ENCODE results near the gene UBAC2.

UBAC2 gene

GRCh38 chr13:99315186-99315585, 114.5 kb downstream of the UBAC2 start:
- no peak for DNase-seq

- no peak for DNase-seq
Observed at GRCh38 chr13:99316224-99316623, 115.6 kb downstream of the UBAC2 start.

DNA sequence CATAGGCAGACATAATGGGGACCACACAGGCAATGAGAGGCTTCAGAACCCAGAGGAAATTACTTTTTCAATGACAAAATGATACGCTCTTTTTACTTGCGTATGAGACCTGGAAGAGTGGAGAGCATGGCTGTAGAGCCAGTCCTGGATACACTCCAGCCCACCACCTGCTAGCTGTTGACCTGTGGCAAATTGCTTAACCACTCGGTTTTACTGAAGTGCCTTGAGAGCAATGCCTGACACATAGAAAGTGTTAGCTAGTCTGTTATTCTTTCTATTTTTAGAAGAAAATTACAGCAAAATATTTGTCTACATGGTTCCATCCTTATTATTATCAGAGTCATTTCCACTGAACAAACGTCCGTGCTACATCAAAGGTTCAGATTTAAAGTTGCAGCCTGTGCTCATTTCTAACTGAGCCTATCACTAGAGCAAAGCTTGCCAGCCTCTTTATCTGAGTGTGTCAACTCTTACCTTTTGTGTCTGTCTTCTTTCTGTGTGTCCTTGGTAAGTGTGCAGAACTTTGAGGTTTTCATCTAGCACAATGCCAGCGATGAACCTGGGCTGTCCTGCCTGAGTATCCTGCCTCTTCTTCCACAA, 116.1 kb downstream of the UBAC2 start:
- DNase-seq = peak; percentile 99

DNA sequence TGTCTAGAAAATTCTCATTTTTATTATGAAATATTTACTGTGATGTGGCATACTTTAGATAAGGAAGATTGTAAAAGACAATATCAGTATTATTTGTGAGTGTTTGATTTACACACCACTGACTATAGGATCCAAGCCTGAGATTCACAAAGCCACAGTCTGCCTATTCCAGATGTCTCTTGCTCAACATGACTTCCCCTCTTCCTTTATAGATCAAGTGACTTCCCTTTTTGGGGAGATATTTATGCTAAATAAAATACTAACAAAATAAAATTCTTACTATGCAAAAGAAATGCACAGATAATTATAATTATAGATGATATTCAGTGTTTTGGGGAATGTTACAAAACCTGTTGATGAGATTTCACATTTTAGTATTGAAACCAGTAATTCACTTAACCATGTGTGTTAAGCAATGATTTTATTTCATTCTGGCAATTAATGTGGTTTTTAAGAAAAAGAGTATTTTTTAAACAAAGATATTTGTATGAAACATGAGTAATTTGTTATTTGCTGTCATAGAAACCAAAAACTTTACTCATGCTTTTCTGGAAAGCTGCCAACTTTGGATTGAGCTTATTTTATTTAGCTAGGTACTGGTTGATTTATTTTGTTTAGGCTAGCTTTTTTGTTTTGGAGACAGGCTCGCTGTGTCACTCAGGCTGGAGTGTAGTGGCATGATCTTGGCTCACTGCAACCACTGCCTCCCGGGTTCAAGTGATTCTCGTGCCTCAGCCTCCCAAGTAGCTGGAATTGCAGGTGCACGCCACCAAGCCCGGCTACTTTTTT, 120.2 kb downstream of the UBAC2 start:
- no peak for DNase-seq

DNA sequence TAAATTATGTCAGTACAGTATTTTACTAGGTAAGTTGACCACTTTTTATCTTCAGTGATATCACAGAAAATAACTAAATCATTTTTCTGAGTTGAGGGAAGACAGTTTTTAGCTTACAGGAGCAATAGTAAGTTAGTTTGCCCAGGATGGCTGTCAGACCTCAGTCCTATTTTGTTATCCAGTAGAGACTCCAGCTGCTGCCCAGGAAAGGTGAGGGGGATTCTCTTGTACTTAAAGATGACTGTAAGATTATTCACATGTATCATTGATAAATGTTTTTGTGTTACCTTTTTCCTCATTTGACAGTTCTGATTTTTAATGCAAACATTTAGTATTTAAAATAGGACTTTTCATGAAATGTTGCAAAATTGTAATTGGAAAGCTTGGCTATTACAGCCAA, 121.1 kb downstream of the UBAC2 start:
- DNase-seq = no peak

DNA sequence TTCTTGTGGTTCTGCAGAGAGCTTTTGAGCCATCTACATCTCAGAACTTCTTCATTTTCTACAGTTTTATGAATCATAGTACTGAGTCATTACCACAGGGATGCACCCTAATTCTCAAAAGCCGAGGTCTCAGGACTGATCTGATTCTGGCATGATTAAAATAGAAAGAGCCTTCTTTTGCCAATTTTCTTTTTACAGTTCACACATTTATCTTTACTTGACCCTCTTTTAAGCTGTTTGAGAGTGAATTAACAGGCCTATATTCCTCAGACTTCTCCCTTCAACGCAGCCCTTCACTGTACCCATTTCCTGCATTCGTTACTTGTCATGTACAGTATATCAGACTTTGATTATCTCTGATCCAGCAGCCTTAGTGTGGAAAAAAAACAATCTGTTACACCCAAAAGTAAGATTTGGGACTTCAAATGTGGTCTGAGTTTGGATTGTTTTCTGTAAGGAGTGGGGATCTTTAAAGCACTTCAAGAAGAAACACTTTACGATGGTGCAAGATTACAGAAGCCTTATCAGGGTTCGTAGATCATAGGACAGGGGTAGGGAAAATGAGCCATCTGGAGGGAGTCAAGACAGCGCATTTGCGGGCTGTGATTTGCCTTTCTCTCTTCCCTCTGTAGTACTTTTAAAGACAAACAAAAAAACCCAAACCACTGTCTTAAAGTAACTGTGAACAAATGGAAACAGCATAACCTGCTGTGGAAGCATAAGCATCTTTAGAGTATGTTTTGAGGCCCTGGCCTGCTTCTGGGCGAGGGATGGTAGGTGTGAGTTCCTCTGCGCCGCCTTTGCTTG, 121.8 kb downstream of the UBAC2 start:
- DNase-seq = no peak

DNA sequence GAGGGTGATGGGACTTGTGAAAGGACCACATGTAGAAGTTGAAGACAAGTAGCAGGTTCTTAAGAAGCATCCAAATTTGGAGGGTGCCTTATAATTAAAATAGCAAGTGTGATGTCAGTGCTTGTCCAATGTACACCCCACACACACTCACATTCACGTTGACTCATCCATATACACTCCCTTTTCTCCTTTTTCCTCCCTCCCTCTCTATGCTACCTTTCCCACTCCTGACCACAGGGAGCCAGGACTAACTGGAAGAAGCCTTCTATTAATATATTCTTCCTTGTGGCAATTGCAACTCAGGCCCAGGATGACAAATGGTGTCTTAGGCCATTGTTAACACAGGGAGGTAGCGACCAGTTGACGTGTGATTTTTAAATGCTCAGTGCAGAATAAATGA, 122.8 kb downstream of the UBAC2 start:
- no peak for DNase-seq

DNA sequence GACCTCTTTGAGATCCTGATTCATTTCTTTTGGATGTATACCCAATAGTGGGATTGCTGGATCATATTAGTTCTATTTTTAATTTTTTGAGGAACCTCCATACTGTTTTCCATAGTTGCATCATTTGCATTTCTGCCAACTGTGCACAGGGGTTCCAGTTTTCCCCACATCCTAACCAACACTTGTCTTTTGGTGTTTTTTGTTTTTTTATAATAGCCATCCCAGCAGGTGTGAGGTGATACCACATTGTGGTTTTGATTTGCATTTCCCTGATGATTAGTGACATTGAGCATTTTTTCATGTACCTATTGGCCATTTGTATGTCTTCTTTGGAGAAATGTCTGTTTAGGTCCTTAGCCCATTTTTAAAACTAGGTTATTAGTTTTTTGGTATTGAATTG, 125.4 kb downstream of the UBAC2 start:
- DNase-seq = no peak

DNA sequence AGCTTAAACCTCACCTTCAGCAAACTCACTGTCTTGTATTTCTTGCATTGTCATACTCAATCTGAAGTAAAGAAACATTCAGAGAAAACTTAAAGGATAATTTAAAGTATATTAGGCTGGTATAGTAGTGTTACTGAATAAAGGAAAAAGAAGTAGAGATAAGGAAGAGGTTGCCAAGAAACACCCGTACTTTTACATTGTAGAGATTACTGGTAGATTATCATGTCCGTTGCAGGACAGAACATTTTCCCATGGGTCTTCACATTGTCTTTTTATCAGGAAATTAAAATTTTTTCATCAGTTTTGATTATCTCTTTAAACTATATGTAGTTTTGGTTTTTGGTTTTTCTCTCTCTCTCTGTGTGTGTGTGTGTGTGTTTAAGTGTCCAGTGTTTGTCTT, 126.5 kb downstream of the UBAC2 start:
- DNase-seq = no peak

DNA sequence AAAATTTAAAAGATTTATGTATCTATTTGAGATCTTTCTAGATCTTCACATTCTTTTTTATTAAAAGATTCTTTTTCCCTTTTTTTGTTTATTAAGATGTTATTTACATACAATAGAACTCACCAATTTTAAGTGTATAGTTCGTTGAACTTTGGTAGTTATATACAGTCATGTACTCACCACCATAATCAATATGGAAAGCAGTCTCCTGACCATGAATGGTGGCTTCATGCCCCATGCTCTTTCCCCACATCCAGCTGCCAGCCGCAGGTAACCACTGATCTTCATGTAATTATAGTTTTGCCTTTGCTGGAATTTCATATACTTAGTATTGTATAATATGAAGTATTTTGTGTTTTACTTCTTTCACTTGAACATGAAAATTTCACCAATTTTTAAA, 127.1 kb downstream of the UBAC2 start:
- no peak for DNase-seq

DNA sequence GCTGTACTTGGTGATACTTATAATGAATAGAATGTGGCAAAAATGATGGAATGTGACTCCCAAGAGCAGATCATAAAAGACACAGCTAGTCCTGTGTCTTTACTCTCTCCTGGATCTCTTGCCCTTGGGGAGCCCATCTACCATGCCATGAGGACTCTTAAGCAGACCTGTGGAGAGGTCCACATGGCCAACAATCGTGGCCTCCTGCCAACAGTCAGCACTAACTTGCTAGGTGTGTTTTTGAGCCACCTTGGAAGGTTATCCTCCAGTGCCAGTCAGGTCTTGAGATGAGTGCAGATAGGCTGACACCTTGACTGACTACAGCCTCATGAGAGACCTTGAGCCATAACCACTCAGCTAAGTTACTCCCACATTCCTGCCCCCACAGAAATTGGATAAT, 128.8 kb downstream of the UBAC2 start:
- DNase-seq = no peak

GRCh38 chr13:99330942-99331341, 130.3 kb downstream of the UBAC2 start:
- no peak for DNase-seq

- DNase-seq = no peak
Observed at GRCh38 chr13:99331881-99332293, 131.2 kb downstream of the UBAC2 start.

- no peak for DNase-seq
Observed at GRCh38 chr13:99332456-99332855, 131.8 kb downstream of the UBAC2 start.

GRCh38 chr13:99334221-99334620, 133.6 kb downstream of the UBAC2 start:
- DNase-seq = no peak

GRCh38 chr13:99335087-99335486, 134.4 kb downstream of the UBAC2 start:
- no peak for DNase-seq

DNA sequence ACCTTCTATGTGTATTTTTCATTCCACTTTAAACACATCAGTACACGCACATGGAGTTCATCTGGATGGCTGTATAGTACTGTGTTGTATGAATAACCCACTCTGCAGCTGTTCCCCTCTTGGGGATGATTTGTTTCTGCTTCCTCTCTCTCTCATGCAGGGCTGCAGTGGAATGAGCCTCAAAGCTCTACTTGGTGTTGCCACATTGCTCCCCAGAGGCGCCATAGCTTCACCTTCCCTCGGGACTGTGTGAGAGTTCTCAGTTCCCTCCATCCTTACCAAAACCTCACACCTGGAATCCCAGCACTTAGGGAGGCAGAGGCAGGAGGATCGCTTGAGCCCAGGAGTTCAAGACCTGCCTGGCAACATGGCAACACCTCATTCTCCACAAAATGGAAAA, 134.9 kb downstream of the UBAC2 start:
- no peak for DNase-seq

- no peak for DNase-seq
Observed at GRCh38 chr13:99339230-99339721, 138.6 kb downstream of the UBAC2 start.

DNA sequence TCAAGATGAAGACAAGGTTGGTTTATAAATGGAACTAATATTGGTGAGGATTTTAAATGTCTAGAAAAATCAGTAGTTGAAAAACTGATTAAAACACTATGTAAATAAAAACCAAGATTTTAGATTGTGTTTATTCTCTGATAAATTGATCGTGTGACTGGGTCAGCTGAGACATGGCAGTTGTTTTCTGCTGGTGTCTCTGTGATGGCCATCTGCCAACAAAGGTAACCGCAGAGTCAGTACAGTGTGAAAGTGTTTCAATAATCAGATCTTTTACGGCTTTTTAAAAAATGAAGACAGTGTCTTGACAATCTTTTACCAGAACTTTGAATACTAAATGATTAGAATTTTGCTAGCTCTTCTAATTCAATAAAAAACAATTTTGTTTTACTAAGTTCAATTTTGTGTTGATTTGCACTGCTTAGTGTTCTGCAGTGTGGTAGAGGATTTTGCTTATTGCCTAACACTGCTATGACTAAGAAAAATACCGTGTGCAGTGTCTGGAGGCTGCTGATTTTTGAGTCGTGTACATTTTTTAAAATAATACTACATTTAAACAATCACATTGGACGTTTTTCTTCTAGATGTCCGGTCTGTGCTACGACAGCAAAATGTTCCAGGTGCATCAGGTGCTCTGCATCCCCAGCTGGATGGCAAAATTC, 139.2 kb downstream of the UBAC2 start:
- no peak for DNase-seq

DNA sequence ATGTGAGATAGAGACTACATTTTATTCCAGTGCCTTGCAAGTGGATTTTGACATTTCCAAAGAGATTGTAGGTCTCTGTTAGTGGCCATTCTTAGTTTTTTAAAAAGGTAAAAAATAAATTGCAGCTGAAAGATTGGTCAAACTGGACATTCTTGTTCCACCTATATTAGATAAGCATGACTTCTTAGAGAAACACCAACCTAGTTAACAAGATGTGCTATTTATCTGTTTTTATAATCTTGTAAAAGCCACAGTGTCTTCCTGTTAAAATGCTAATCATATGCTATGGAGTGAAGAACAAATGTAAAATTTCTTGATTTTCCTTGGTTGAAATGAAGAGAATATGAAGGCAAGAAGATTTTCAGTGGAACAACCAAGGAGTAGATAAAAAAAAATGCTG, 140.0 kb downstream of the UBAC2 start:
- no peak for DNase-seq

DNA sequence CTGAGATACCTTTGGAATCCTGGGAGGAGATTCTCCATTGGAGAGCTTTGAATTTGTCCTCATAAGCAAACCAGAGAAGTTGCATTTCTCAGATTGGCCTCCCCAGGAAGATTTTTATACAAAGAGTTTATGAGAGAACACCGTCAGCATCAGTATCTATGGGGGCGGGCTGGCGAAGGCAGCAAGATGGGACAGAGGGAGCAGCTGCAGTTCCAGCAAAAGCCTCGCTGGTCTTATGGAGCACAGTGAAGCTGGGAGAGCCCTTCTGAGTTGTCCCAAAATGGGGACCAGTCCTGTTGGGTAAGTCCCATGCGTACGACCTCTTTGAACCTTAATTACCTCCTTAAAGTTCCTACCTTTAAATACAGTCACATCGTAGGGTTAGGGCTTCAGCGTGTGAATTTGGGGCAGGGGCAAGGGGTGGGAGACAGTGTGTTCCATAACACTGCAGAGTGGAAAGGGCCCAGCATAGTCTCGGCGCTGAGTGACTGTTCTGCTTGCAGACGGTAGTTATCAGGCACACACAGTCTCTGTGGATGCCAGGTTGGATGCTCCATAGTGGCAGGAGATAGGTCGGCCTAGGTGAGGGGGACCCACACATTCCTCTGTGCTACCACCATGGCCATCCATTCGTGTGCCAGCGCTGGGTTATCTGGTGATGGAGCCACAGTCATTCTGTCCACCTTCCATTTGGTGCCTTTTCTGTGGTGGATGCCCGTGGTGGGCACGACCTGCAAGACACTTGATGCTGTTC, 141.5 kb downstream of the UBAC2 start:
- no peak for DNase-seq

DNA sequence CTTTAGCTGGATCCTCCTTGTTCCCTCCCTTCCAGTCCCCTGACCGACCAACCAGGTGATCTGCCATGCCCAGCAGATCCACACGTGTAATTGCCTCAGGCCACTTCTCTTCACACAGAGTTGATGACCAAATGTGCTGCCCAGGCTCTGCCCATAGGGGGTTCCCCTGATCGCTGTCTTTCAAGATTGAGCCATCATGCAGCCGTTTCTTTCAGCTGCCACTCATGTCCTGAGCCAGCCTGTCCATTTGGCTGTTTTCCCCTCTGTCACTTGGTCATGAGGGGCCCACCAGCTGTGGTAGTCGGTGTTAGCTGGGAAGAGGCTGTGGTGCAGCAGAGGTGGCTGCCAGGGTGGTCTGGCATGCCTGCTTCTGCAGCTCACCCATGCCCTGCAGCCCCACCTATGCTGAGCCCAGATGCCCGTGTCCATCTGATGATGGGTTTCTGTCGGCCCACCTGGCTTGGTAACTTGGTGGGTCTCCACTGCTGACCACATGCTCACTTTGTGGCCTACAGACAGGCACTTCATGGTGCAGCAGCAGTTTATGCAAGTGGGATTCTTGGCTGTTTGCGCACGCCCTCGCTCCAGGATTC, 142.2 kb downstream of the UBAC2 start:
- no peak for DNase-seq

All from SHP77 treated with DMSO at 0.1 percent for 48 hours (cell line).